KMS-11 (cell line): Measurements from ENCODE around the gene AAK1.

Experiments used
- H2AFZ ChIP-seq: fragments of 200-600 bp; sonication (generic); 2 replicates; pipeline ENCODE4 v1.6.1; 2016; ENCODE audit warnings: antibody characterized with exemption, mixed run types, low read depth
- H3K27ac ChIP-seq: fragments of 200-600 bp; sonication (generic); 2 replicates; pipeline ENCODE4 v1.6.1; 2016; ENCODE audit warnings: mild to moderate bottlenecking, mixed run types
- H3K27me3 ChIP-seq: fragments of 200-600 bp; sonication (generic); 2 replicates; pipeline ENCODE4 v1.6.1; 2017; ENCODE audit warnings: mild to moderate bottlenecking, low read depth, mixed run types, moderate library complexity; ENCODE audit not compliant: insufficient read depth
- H3K36me3 ChIP-seq: fragments of 200-600 bp; sonication (generic); 2 replicates; pipeline ENCODE4 v1.6.1; 2017; ENCODE audit warnings: mild to moderate bottlenecking, mixed run types; ENCODE audit not compliant: insufficient read depth
- H3K4me1 ChIP-seq: fragments of 200-600 bp; sonication (generic); 2 replicates; pipeline ENCODE4 v1.6.1; 2016; ENCODE audit warnings: mild to moderate bottlenecking, low read depth, mixed run types; ENCODE audit not compliant: poor library complexity, severe bottlenecking
- H3K4me2 ChIP-seq: fragments of 200-600 bp; sonication (generic); 2 replicates; pipeline ENCODE4 v1.7.0; 2016; ENCODE audit warnings: mild to moderate bottlenecking, mixed run types
- H3K4me3 ChIP-seq: fragments of 200-600 bp; sonication (generic); IDR thresholded peaks from 2 replicates; pipeline ENCODE4 v1.6.1; 2017; ENCODE audit warnings: low read depth, low read length, mixed read lengths; ENCODE audit not compliant: insufficient read depth
- H3K79me2 ChIP-seq: fragments of 200-600 bp; sonication (generic); 2 replicates; pipeline ENCODE4 v1.6.1; 2016; ENCODE audit warnings: low read depth, mixed run types; ENCODE audit not compliant: insufficient read depth
- H3K9ac ChIP-seq: fragments of 200-600 bp; sonication (generic); 2 replicates; pipeline ENCODE4 v1.6.1; 2016; ENCODE audit warnings: mild to moderate bottlenecking, mixed run types
- H4K20me1 ChIP-seq: fragments of 200-600 bp; sonication (generic); 2 replicates; pipeline ENCODE4 v1.6.1; 2016; ENCODE audit warnings: mild to moderate bottlenecking, mixed run types; ENCODE audit not compliant: insufficient read depth
- CTCF ChIP-seq: fragments of 200-600 bp; sonication (generic); conservative IDR thresholded peaks from 2 replicates; pipeline ENCODE4 v1.6.1; 2017; ENCODE audit warnings: low read depth, mild to moderate bottlenecking, antibody characterized with exemption, low read length, moderate library complexity, mixed read lengths

AAK1 gene

DNA sequence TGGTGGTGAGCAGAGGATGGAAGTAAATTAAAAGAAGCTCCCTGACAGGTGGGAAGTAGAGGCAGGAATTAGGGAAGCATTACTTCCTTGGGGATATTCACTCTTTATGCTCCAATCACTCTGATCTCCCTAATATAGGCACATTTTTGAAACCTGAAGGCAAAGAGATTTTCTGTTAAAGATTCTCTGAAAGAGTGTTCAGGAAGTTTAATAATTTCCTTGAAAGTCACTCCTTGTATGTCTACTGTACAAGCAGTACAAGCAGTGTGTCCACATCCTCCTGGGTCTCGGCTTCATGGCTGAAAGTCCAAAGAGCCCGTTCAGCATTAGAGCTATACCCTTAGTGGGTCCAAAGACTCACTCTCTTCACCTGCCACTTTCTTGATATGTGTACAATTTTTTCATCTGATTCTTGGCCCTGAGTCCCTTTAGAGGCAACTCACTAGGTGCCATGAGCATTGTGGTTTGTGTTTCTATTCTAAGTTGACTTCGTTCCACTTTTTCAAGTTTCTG lies 60.2 kb downstream of the AAK1 start:
- Histone ChIP-seq H2AFZ (no peak overlapping the region), H4K20me1 (no peaks in the 10 kb centered on the region), H3K4me3 (peak overlapping the region; percentile 44), H3K4me2 (peak overlapping the region; percentile 69), H3K27ac (peak overlapping the region; percentile 84), H3K9ac (peak overlapping the region; percentile 61; the same call in 1 of the 2 replicates), H3K27me3 (no peaks in the 10 kb centered on the region), H3K79me2 (peaks cover 49% of the 10 kb centered on the region; the same call in 1 of the 2 replicates), H3K4me1 (peaks cover 98% of the 10 kb centered on the region), H3K36me3 (no peaks in the 10 kb centered on the region)
- TF ChIP-seq CTCF = no peak

- H3K27me3 ChIP-seq = no peaks in the 10 kb centered on the region
- H3K4me2 ChIP-seq = peak overlapping the region; percentile 69
- H4K20me1 ChIP-seq = no peaks in the 10 kb centered on the region
- H3K4me3 ChIP-seq = peak overlapping the region; percentile 70
- H3K9ac ChIP-seq = peak overlapping the region; percentile 61; the same call in 1 of the 2 replicates
- no peak overlapping the region for H2AFZ ChIP-seq
- H3K4me1 ChIP-seq = peaks cover 98% of the 10 kb centered on the region
- peak overlapping the region; percentile 84 for H3K27ac ChIP-seq
- no peak for TF ChIP-seq CTCF
- peaks cover 45% of the 10 kb centered on the region; the same call in 1 of the 2 replicates for H3K79me2 ChIP-seq
- H3K36me3 ChIP-seq = no peaks in the 10 kb centered on the region
These were observed 60.9 kb downstream of the AAK1 start for GRCh38 chr2:69582582-69583176.

DNA sequence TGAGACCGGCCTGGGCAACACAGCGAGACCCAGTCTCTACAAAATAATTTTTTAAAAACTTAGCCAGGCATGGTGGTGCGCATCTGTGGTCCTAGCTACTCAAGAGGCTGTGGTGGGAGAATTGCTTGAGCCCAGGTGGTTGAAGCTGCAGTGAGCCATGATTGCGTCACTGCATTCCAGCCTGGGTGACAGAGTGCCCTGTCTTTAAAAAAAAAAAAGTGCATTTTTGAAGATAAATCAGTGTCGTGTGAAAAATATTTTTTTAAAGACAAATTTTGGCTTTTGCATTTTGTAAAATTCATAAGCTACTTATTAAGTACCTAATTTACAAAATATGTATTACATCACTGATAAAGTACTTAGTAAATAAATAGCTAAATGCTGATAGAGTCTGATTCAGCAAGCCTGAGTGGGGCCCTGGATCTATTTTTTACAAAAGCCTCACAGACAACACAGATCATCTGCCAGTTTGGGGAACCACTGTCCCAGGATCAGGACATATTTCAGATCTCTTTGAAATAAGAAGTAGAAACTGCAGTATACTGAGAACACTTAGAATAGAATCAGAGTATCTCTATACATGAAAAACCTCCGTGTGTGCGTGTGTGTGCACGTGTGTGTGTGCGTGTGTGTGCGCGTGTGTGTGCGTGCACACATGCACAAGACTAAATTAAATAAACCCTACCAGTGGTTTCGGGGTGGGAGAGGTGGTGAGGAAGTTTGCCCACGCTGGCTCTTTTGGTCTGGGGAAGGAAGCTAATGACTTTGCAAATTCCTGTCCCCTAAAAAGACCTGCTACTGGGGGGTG lies 61.6 kb downstream of the AAK1 start:
- H3K27ac ChIP-seq = peak overlapping the region; percentile 84
- H3K9ac ChIP-seq = peak overlapping the region; percentile 61
- H3K36me3 ChIP-seq = no peaks in the 10 kb centered on the region
- H3K79me2 ChIP-seq = peaks cover 47% of the 10 kb centered on the region
- H4K20me1 ChIP-seq = no peaks in the 10 kb centered on the region
- H3K4me2 ChIP-seq = peak overlapping the region; percentile 69
- peak overlapping the region; percentile 70 for H3K4me3 ChIP-seq
- no peaks in the 10 kb centered on the region for H3K27me3 ChIP-seq
- peaks cover 98% of the 10 kb centered on the region for H3K4me1 ChIP-seq
- no peak overlapping the region for H2AFZ ChIP-seq
- no peak for TF ChIP-seq CTCF

- H3K79me2 ChIP-seq = peaks cover 53% of the 10 kb centered on the region
These were observed 63.1 kb downstream of the AAK1 start for GRCh38 chr2:69580486-69580885.

More at GRCh38 chr2:69580486-69580885, 63.1 kb downstream of the AAK1 start:
- H3K27me3 ChIP-seq = no peaks in the 10 kb centered on the region
- peaks cover 98% of the 10 kb centered on the region for H3K4me1 ChIP-seq
- no peak overlapping the region for H2AFZ ChIP-seq
- no peaks in the 10 kb centered on the region for H3K36me3 ChIP-seq
- peak overlapping the region; percentile 84; the same call in 1 of the 2 replicates for H3K27ac ChIP-seq
- H3K4me3 ChIP-seq = no peak overlapping the region
- TF ChIP-seq CTCF = no peak
- H3K4me2 ChIP-seq = peak overlapping the region; percentile 69
- no peak overlapping the region for H3K9ac ChIP-seq
- no peaks in the 10 kb centered on the region for H4K20me1 ChIP-seq
